Fibroblast of pulmonary artery (primary cell): ENCODE results near the gene CA4.

Experiments
- DNase-seq: peaks from one replicate; pipeline ENCODE4 v3.0.0-alpha.2; 2010; ENCODE audit warnings: low read depth
- H3K4me3 ChIP-seq: replicated peaks from 2 replicates; pipeline ENCODE4 v1.5.1; 2011; ENCODE audit warnings: low read depth, mild to moderate bottlenecking, control low read depth, low read length, moderate library complexity
- CTCF ChIP-seq: IDR thresholded peaks from 2 replicates; pipeline ENCODE4 v1.5.1; 2011; ENCODE audit warnings: mild to moderate bottlenecking, control low read depth, low read length, inconsistent platforms; ENCODE audit errors: missing control alignments

Gene CA4

GRCh38 chr17:60146206-60146605 lies 3.6 kb upstream of the CA4 start:
- no peak for DNase-seq
- TF ChIP-seq CTCF = no peak

GRCh38 chr17:60147553-60148223 lies 2.1 kb upstream of the CA4 start:
- TF ChIP-seq CTCF = no peak
- H3K4me3 ChIP-seq = no peak overlapping the region
- no peak for DNase-seq

More at GRCh38 chr17:60146206-60146605, 3.6 kb upstream of the CA4 start:
- no peak overlapping the region for H3K4me3 ChIP-seq

- H3K4me3 ChIP-seq = no peak overlapping the region
- DNase-seq = no peak
- TF ChIP-seq CTCF = no peak
Measured at GRCh38 chr17:60148373-60148772, 1.4 kb upstream of the CA4 start.

GRCh38 chr17:60151355-60151754 lies 1.6 kb downstream of the CA4 start:
- no peak for DNase-seq

GRCh38 chr17:60153606-60154390 lies 4.0 kb downstream of the CA4 start:
- no peak for TF ChIP-seq CTCF
- no peak overlapping the region for H3K4me3 ChIP-seq
- DNase-seq = peak; percentile 47

More at GRCh38 chr17:60151355-60151754, 1.6 kb downstream of the CA4 start:
- H3K4me3 ChIP-seq = no peak overlapping the region
- TF ChIP-seq CTCF = no peak

GRCh38 chr17:60154616-60155426 lies 5.0 kb downstream of the CA4 start:
- H3K4me3 ChIP-seq = no peak overlapping the region
- TF ChIP-seq CTCF = no peak
- DNase-seq = peak; percentile 85
